Femur (tissue), 1 donor: ENCODE measurements around the gene BAZ1A.
"Not testable (repeated sequence)": the region's sequence is repeated elsewhere in the genome, so short reads cannot be mapped to it uniquely, and the experiment has no call there.

ENCODE experiments used
- DNase-seq: peaks from one replicate; pipeline ENCODE4 v3.0.0-alpha.2; 2017

Gene BAZ1A

DNA sequence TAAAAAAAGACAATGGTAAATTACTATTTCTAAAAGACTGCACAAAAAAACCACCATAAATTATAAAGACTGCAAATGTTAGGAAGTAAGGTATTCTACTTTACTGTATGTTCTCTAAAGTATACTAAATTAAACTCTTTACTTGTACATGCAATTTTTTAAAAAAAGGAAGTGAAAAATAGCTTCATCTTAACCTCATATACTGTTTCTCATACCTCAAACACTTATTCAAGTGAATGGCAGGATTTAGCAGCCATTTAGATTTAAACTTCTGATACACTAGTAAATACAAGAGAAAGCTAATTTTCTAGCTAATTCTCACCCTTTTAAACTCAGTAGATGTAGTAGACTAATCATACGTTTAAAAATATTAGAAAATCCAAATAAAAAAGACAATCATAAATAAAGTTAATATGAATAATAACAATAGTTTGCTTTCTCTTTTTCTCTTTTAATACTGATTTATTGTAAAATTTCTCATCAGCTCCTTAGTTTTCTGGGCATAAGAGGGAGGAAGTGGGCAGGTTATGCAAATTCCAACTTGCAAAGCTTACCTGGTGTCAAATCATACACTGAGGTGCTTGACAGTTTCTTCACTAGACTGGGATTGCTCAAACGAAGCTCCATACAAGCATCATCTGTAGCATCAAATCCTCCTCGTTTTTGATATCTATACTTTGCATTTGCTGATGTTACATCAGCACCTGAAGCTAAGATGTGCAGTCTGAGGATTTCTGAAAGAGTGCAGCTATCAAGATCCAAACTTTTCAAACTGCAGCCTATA lies 89.7 kb downstream of the BAZ1A start:
- no peak for DNase-seq

DNA sequence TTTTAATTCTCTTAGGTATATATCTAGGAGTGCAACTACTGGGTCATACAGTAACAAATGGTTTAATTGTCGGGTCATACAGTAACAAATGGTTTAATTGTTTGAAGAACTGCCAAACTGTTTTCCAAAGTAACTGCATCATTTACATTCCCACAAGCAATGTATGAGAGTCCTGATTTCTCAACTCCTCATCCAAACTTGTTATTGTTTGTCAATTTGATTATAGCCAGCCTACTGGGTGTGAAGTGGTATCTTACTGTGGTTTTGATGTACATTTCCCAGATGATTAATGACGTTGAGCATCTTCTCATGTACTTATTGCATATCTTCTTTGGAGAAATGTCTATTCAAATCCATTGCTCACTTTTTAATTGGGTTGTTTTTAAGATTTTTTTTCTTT lies 93.1 kb downstream of the BAZ1A start:
- DNase-seq = no peak

DNA sequence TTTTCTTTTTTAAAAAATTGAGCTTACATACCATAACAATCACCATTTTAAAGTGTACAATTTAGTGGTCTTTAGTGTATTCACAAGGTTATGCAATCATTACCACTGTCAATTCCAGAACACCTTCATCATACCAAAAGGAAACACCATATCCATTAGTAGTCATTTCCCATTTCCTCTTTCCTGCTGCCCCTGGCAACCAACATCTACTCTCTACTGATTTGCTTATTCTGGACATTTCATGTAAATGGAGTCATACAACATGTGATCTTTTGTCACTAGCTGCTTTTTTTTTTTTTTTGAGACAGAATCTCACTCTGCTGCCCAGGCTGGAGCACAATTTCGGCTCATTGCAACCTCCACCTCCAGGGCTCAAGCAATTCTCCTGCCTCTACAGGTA lies 93.9 kb downstream of the BAZ1A start:
- DNase-seq = no peak

- DNase-seq = no peak
These were observed 94.5 kb downstream of the BAZ1A start for GRCh38 chr14:34780646-34781045.

DNA sequence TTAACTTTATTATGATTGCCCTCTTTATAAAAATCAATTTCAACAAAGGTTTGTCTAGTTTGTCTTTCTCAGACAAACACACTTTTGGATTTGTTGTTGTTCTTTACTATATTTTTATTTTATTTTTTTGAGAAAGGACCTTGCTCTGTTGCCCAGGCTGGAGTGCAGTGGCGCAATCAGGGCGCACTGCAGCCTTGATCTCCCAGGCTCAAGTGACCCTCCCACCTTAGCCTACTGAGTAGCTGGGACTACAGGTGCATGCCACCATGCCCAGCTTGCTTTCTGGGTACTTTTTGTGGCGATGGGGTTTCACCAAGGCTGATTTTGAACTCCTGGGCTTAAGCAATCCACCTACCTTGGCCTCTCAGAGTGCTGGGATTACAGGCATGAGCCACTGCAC lies 96.4 kb downstream of the BAZ1A start:
- DNase-seq = no peak

- no peak for DNase-seq
These were observed 98.5 kb downstream of the BAZ1A start for GRCh38 chr14:34776611-34777010.

GRCh38 chr14:34775922-34776321 lies 99.2 kb downstream of the BAZ1A start:
- DNase-seq = no peak

GRCh38 chr14:34775342-34775741 lies 99.8 kb downstream of the BAZ1A start:
- no peak for DNase-seq

- DNase-seq = no peak
These were observed 104.3 kb downstream of the BAZ1A start for GRCh38 chr14:34770901-34771300.

DNA sequence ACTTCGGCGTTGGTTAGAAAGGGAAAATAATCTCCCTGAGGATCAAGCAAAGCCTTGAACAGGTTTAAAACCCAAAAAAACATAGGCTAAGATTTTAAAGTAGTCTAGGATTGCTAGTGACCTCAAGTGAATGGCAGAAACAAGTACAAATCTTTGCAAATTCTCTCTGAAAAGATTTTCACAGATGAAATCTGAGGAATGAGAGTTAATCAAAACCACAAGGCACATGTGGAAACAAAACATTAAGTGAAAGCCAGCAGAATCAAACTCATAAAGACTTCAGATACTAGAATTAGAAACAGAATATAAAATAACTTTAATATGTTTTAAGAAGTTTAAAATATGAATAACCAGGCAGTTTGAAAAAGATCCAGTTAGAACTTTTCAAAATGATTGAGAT lies 108.6 kb downstream of the BAZ1A start:
- no peak for DNase-seq

- DNase-seq = no peak
These were observed 109.1 kb downstream of the BAZ1A start for GRCh38 chr14:34766060-34766459.

DNA sequence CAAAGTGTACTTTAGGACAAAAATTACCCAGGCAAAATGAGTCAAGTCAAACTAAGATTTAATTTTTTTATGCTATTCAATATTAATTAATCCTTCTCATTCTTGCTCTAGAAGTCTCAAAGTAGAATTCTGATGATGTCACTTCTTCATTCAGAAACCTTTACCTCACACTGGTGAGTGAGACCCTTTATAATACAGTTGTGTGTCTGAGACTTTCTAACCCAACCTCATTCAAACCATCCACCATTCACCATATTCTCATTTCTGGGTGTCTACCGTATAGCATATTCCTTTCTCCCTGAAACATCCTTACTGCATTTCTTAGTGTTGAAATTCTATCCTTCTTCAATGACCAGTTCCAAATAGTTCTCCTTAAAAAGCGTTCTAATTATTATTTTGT lies 119.9 kb downstream of the BAZ1A start:
- no peak for DNase-seq

- no peak for DNase-seq
These were observed 120.5 kb downstream of the BAZ1A start for GRCh38 chr14:34754687-34755086.

GRCh38 chr14:34750670-34751069 lies 124.5 kb downstream of the BAZ1A start:
- DNase-seq = no peak

GRCh38 chr14:34750233-34750632 lies 124.9 kb downstream of the BAZ1A start:
- no peak for DNase-seq

DNA sequence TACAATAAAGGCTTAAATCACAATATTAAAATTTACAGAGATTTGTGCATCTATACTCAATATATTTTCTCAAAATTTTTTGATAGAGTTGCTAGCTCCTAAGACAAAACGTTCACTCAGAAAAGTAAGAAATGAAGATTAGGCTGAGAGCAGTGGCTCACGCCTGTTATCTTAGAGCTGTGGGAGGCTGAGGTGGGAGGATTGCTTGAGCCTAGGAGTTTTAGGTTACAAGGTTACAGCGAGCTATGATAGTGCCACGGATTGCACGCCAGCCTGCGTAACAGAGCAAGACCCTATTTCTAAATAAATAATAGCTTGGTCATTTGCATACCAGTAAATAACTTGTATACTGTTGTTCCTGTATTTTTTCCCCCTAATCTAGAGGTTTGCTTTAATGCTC lies 125.8 kb downstream of the BAZ1A start:
- DNase-seq = no peak

GRCh38 chr14:34742270-34743115 lies 132.7 kb downstream of the BAZ1A start:
- DNase-seq = no peak

- no peak for DNase-seq
These were observed 133.3 kb downstream of the BAZ1A start for GRCh38 chr14:34741840-34742239.

DNA sequence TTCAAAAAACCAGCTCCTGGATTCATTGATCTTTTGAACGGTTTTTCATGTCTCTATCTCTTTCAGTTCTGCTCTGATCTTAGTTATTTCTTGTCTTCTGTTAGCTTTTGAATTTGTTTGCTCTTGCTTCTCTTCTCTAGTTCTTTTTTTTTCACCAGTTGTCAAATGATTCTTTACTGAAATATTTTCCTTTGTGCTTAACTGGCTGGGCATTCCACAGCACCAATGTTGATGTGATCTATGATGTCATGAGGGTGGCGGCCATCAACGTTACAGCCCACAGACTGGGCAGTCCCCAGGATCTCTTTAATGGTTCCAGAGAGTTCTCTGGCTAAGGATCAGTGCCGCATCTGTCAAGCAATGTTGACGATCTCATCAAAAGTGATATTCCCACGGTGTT lies 135.0 kb downstream of the BAZ1A start:
- DNase-seq = not testable (repeated sequence)

DNA sequence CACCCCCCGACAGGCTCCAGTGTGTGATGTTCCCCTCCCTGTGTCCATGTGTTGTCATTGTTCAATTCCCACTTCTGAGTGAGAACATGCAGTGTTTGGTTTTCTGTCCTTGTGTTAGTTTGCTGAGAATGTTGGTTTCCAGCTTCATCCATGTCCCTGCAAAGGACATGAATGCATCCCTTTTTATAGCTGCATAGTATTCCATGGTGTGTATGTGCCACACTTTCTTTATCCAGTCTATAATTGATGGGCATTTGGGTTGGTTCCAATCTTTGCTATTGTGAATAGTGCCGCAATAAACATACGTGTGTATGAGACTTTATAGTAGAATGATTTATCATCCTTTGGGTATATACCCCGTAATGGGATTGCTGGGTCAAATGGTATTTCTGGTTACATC lies 138.1 kb downstream of the BAZ1A start:
- DNase-seq = not testable (repeated sequence)

GRCh38 chr14:34733245-34733644 lies 141.9 kb downstream of the BAZ1A start:
- DNase-seq = no peak

- no peak for DNase-seq
These were observed 142.4 kb downstream of the BAZ1A start for GRCh38 chr14:34732802-34733201.

DNA sequence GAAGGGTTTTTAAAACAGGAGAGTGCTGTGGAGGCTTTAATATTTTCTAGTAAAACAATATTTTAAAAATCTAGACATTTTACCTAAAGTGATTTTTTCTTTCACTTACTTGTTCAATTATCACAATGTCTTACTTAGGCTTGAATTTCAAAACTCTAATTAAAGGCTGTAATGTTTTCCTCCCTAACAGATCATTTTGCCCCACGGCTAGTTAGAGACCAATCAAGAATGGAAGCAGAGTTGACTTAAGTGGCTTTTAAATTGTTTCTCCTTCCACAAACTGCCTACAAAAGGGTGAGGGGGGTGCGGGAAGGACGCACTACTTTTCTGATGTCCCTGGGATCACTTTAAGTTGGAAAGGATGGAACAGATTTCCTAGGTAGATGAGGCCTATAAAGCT lies 151.3 kb downstream of the BAZ1A start:
- no peak for DNase-seq
